Loucy (cell line): ENCODE measurements around the gene LMBRD2.

ENCODE experiments used
- H2AFZ ChIP-seq: fragments of 200-600 bp; sonication (generic); 2 replicates; pipeline ENCODE4 v1.6.0; 2016; ENCODE audit warnings: antibody characterized with exemption, mild to moderate bottlenecking, low read length, moderate library complexity
- H3F3A ChIP-seq: fragments of 200-600 bp; 2 replicates; pipeline ENCODE4 v1.6.0; 2016; ENCODE audit warnings: antibody characterized with exemption, low read depth, mild to moderate bottlenecking
- H3K27me3 ChIP-seq: fragments of 200-600 bp; sonication (generic); 2 replicates; pipeline ENCODE4 v1.6.1; 2014; ENCODE audit warnings: low read length, mild to moderate bottlenecking; ENCODE audit not compliant: insufficient read depth, poor library complexity, severe bottlenecking
- H3K36me3 ChIP-seq: fragments of 200-600 bp; sonication (generic); 2 replicates; pipeline ENCODE4 v1.6.1; 2016; ENCODE audit warnings: low read length; ENCODE audit not compliant: insufficient read depth
- H3K4me1 ChIP-seq: fragments of 200-600 bp; sonication (generic); 2 replicates; pipeline ENCODE4 v1.5.1; 2014; ENCODE audit warnings: low read length, mild to moderate bottlenecking; ENCODE audit not compliant: insufficient read depth, poor library complexity, severe bottlenecking
- H3K4me2 ChIP-seq: fragments of 200-600 bp; sonication (generic); 2 replicates; pipeline ENCODE4 v1.6.0; 2014; ENCODE audit warnings: antibody characterized with exemption, low read length, low read depth, mild to moderate bottlenecking; ENCODE audit not compliant: poor library complexity, severe bottlenecking
- H3K4me3 ChIP-seq: fragments of 200-600 bp; sonication (generic); 2 replicates; pipeline ENCODE4 v1.5.1; 2014; ENCODE audit warnings: low read length, mild to moderate bottlenecking, mixed read lengths; ENCODE audit not compliant: poor library complexity, severe bottlenecking
- H3K79me2 ChIP-seq: fragments of 200-600 bp; sonication (generic); 2 replicates; pipeline ENCODE4 v1.6.1; 2014; ENCODE audit warnings: low read length; ENCODE audit not compliant: insufficient read depth
- H3K9ac ChIP-seq: fragments of 200-600 bp; sonication (generic); 2 replicates; pipeline ENCODE4 v1.6.0; 2014; ENCODE audit warnings: mild to moderate bottlenecking, low read depth, low read length, moderate library complexity; ENCODE audit not compliant: poor library complexity, severe bottlenecking
- H3K9me2 ChIP-seq: fragments of 200-600 bp; sonication (generic); replicated peaks from 2 replicates; pipeline ENCODE4 v1.6.1; 2016; ENCODE audit warnings: low read depth, low read length, mixed read lengths
- H3K9me3 ChIP-seq: fragments of 200-600 bp; sonication (generic); 2 replicates; pipeline ENCODE4 v1.6.1; 2014; ENCODE audit warnings: mild to moderate bottlenecking, antibody characterized with exemption, low read length, low read depth; ENCODE audit not compliant: insufficient read depth
- H4K20me1 ChIP-seq: fragments of 200-600 bp; sonication (generic); 2 replicates; pipeline ENCODE4 v1.6.0; 2014; ENCODE audit warnings: antibody characterized with exemption, low read length, mild to moderate bottlenecking; ENCODE audit not compliant: insufficient read depth, poor library complexity, severe bottlenecking
- EZH2phosphoT487 ChIP-seq: fragments of 200-600 bp; IDR thresholded peaks from 2 replicates; pipeline ENCODE4 v1.6.1; 2018; ENCODE audit warnings: antibody characterized with exemption, mild to moderate bottlenecking, moderate library complexity, borderline replicate concordance
- TF ChIP-seq, protein P1 (sequence below): fragments of 200-600 bp; sonication (generic); conservative IDR thresholded peaks from 2 replicates; pipeline ENCODE4 v1.5.1; 2014; ENCODE audit warnings: mild to moderate bottlenecking, antibody characterized with exemption, low read length

The LMBRD2 gene

GRCh38 chr5:36170832-36171424, 19.2 kb upstream of the LMBRD2 start:
- Histone ChIP-seq H3K9ac (no peak overlapping the region), H2AFZ (no peak overlapping the region), H3K27me3 (no peaks in the 10 kb centered on the region), H3K9me3 (no peaks in the 10 kb centered on the region), H3K36me3 (peaks cover 94% of the 10 kb centered on the region), H3F3A (no peaks in the 10 kb centered on the region), H3K4me3 (no peak overlapping the region), H3K4me2 (no peak overlapping the region), H3K79me2 (peaks cover 12% of the 10 kb centered on the region), H3K9me2 (no peaks in the 10 kb centered on the region), H3K4me1 (peaks cover 8% of the 10 kb centered on the region), H4K20me1 (no peaks in the 10 kb centered on the region)
- TF ChIP-seq EZH2phosphoT487: no peak
- TF ChIP-seq, protein P1, sequence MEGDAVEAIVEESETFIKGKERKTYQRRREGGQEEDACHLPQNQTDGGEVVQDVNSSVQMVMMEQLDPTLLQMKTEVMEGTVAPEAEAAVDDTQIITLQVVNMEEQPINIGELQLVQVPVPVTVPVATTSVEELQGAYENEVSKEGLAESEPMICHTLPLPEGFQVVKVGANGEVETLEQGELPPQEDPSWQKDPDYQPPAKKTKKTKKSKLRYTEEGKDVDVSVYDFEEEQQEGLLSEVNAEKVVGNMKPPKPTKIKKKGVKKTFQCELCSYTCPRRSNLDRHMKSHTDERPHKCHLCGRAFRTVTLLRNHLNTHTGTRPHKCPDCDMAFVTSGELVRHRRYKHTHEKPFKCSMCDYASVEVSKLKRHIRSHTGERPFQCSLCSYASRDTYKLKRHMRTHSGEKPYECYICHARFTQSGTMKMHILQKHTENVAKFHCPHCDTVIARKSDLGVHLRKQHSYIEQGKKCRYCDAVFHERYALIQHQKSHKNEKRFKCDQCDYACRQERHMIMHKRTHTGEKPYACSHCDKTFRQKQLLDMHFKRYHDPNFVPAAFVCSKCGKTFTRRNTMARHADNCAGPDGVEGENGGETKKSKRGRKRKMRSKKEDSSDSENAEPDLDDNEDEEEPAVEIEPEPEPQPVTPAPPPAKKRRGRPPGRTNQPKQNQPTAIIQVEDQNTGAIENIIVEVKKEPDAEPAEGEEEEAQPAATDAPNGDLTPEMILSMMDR: no peak

DNA sequence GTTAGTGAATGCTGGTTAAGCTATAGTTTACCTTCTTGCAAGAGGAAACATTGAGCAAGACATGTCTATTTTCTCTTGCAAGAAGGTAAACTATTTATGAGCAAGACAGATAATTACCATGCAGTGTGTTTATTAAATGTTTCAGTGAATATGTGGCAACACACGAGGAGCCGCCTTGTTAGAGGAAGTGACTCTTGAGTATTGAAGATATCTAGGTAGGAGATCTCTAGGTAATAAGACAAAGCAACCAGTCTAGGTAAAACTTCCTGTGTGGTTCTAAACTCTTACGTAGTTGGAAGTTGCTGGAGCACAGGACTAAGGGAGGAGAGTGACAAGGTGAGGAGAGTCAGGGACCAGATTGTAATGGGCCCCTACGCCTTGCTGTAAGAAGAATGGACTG, 17.1 kb upstream of the LMBRD2 start:
- Histone ChIP-seq H3K9me3 (no peaks in the 10 kb centered on the region), H3K4me3 (no peak overlapping the region), H3K4me1 (peaks cover 4% of the 10 kb centered on the region), H3K79me2 (peaks cover 27% of the 10 kb centered on the region), H3K27me3 (no peaks in the 10 kb centered on the region), H3K9me2 (no peaks in the 10 kb centered on the region), H2AFZ (no peak overlapping the region), H3F3A (no peaks in the 10 kb centered on the region), H3K4me2 (no peak overlapping the region), H3K9ac (no peak overlapping the region), H4K20me1 (no peaks in the 10 kb centered on the region), H3K36me3 (peaks cover 94% of the 10 kb centered on the region)
- no peak for TF ChIP-seq EZH2phosphoT487
- TF ChIP-seq, protein P1: no peak

- no peak overlapping the region for H2AFZ ChIP-seq
- H3K4me1 ChIP-seq: peaks cover 18% of the 10 kb centered on the region
- no peaks in the 10 kb centered on the region for H3K27me3 ChIP-seq
- H3K9me2 ChIP-seq: no peaks in the 10 kb centered on the region
- no peak overlapping the region for H3K4me3 ChIP-seq
- no peak overlapping the region for H3K9ac ChIP-seq
- no peaks in the 10 kb centered on the region for H3F3A ChIP-seq
- no peak for TF ChIP-seq EZH2phosphoT487
- TF ChIP-seq, protein P1: no peak
- H4K20me1 ChIP-seq: peaks cover 14% of the 10 kb centered on the region
- peaks cover 70% of the 10 kb centered on the region for H3K79me2 ChIP-seq
- no peak overlapping the region for H3K4me2 ChIP-seq
- H3K36me3 ChIP-seq: peaks cover 90% of the 10 kb centered on the region
- no peaks in the 10 kb centered on the region for H3K9me3 ChIP-seq
Observed at GRCh38 chr5:36164461-36164860, 12.8 kb upstream of the LMBRD2 start.
